ENCODE results near the gene HHAT.

The HHAT gene

DNA sequence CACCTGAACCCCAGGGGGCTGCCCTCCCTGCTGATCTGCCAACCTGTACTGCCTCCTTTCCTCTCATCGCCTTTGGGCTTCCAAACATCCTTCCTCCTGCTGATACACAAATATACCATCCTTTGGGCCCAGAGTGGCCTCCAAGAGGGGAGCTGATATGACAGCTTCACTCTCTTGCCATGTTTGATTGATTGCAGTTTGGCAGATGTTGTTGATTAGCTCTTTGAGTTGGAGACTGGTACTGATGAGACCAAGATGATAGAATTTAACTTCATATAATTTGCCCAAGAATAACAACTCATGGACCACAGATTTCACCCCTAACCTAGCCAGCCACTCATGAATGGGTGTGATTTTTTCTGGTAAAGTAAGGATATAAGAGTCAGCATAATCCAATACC lies 227.8 kb downstream of the HHAT start:
- ATAC-seq: no peak
- H3K27ac Mint-ChIP-seq: no peak overlapping the region
- H3K27me3 Mint-ChIP-seq: no peaks in the 10 kb centered on the region

DNA sequence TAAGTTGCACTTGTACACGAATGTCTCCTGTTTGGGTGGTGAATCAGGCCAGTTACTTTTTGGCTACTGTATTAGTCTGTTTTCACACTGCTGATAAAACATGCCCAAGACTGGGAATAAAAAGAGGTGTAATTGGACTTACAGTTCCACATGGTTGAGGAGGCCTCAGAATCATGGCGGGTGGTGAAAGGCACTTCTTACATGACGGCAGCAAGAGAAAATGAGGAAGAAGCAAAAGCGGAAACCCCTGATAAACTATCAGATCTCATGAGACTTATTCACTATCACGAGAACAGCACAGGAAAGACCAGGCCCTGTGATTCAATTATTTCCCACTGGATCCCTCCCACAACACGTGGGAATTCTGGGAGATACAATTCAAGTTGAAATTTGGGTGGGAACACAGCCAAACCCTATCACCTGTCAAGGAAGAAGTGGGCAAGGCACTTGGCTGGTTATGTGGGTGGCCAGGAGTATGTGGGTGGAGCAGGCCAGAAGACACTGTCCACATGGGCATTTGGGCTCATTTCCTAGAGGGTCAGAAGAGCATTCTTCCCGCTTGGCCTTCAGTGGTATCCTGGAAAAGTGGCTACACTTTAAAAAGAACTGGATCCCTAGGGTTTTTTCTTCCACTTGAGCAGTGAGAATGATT lies 228.8 kb downstream of the HHAT start:
- no peaks in the 10 kb centered on the region for H3K4me1 Mint-ChIP-seq
- ATAC-seq (no peak), DNase-seq (no peak)
- no peaks in the 10 kb centered on the region for H3K27me3 Mint-ChIP-seq
- H3K9me3 Mint-ChIP-seq: no peaks in the 10 kb centered on the region
- no peak overlapping the region for H3K27ac Mint-ChIP-seq
- H3K36me3 Mint-ChIP-seq (ENCODE audit: low read depth): no peaks in the 10 kb centered on the region
- no peak overlapping the region for H3K4me3 Mint-ChIP-seq

More for the DNA sequence above, 227.8 kb downstream of the HHAT start:
- H3K4me3 Mint-ChIP-seq: no peak overlapping the region
- DNase-seq: no peak
- H3K9me3 Mint-ChIP-seq: no peaks in the 10 kb centered on the region
- H3K4me1 Mint-ChIP-seq: no peaks in the 10 kb centered on the region
- H3K36me3 Mint-ChIP-seq (ENCODE audit: low read depth): no peaks in the 10 kb centered on the region

DNA sequence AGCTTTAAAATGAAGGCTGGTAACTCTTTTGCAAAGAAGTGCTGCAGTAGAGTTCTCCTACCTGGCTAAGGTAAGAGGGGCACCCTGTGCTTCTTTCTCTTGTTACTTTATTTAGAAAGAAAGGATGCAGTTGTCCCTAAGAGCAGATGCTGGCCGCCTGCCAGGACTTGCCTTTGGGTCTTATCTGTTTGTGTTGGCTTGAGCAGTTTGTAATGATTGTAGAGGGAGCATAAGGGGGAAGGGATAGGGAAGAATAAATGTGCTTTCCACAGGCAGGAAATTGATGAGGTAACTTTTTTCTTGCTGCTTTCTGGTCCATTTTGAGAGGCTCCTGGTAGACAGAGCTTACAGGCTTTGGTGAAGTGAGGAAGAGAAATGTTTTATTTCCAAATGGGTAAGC lies 229.6 kb downstream of the HHAT start:
- Mint-ChIP-seq H3K27ac (no peak overlapping the region), H3K36me3 (ENCODE audit: low read depth) (no peaks in the 10 kb centered on the region), H3K9me3 (no peaks in the 10 kb centered on the region), H3K27me3 (no peaks in the 10 kb centered on the region), H3K4me3 (no peak overlapping the region), H3K4me1 (no peaks in the 10 kb centered on the region)
- DNase-seq (no peak), ATAC-seq (no peak)

DNA sequence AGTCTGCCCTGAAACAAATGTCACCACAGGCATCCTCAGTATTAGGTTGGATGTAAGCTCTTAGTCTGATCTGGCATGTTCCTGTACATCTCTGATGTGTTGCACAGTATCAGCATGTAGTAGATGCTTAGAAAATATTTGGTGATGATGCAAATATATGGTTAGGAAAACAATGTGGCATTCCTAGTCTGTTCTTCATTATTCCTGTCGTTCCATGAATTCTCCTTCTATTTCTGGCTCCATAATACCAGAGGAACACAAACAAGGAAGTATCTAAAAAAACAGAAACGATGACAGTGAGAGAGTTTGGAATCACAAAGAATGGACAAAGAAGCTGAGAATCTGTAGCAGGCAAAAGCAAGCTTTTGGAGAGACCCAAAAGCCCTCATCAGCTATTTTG lies 236.6 kb downstream of the HHAT start:
- DNase-seq: no peak
- Mint-ChIP-seq H3K4me1 (no peaks in the 10 kb centered on the region), H3K9me3 (no peaks in the 10 kb centered on the region), H3K4me3 (no peak overlapping the region), H3K27ac (no peak overlapping the region), H3K27me3 (no peaks in the 10 kb centered on the region), H3K36me3 (ENCODE audit: low read depth) (no peaks in the 10 kb centered on the region)
- ATAC-seq: no peak

DNA sequence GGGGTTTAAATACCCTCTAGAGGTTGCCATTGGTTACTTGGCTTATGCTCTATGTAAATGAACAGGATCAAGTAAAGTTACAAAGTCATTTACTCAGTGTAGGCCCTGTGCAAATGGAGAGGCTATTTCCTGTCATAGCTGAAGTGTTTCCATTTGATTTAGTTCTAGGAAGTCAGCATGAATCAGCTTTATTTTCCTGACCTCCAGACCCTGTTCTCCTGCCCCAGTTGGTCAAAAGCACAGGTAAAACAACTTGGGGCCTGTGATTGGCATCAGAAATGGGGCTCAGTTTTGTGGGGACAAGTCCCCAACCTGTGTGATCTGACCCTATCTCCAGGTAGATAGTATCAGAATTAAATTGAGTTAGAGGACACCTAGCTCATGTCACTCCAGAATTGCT lies 239.9 kb downstream of the HHAT start:
- no peaks in the 10 kb centered on the region for H3K4me1 Mint-ChIP-seq
- DNase-seq (no peak), ATAC-seq (no peak)
- H3K36me3 Mint-ChIP-seq (ENCODE audit: low read depth): no peaks in the 10 kb centered on the region
- no peak overlapping the region for H3K4me3 Mint-ChIP-seq
- no peaks in the 10 kb centered on the region for H3K9me3 Mint-ChIP-seq
- no peak overlapping the region for H3K27ac Mint-ChIP-seq
- no peaks in the 10 kb centered on the region for H3K27me3 Mint-ChIP-seq

DNA sequence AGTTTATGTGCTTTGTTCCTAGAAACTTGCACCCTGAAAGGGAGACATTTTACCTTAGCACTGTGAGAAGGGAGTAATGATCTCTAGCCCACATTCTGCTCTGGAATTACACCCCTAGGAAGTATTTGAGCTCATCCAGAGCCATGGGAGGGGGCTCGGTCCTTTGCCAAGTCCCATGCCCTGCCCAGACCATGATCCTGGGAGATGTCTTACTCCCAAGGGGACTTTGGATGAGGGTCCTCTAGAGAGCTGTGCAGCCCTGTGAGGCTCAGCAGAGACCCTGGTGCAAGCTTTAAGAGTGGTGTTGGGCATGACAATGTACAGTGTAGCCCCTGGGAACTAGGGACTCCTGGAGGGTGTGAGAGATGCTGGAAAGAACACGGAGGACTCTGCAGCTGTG lies 241.4 kb downstream of the HHAT start:
- no peaks in the 10 kb centered on the region for H3K9me3 Mint-ChIP-seq
- DNase-seq: no peak
- H3K27ac Mint-ChIP-seq: no peak overlapping the region
- no peaks in the 10 kb centered on the region for H3K36me3 Mint-ChIP-seq (ENCODE audit: low read depth)
- peak; percentile 10 for ATAC-seq
- no peak overlapping the region for H3K4me3 Mint-ChIP-seq
- H3K4me1 Mint-ChIP-seq: no peaks in the 10 kb centered on the region
- no peaks in the 10 kb centered on the region for H3K27me3 Mint-ChIP-seq

DNA sequence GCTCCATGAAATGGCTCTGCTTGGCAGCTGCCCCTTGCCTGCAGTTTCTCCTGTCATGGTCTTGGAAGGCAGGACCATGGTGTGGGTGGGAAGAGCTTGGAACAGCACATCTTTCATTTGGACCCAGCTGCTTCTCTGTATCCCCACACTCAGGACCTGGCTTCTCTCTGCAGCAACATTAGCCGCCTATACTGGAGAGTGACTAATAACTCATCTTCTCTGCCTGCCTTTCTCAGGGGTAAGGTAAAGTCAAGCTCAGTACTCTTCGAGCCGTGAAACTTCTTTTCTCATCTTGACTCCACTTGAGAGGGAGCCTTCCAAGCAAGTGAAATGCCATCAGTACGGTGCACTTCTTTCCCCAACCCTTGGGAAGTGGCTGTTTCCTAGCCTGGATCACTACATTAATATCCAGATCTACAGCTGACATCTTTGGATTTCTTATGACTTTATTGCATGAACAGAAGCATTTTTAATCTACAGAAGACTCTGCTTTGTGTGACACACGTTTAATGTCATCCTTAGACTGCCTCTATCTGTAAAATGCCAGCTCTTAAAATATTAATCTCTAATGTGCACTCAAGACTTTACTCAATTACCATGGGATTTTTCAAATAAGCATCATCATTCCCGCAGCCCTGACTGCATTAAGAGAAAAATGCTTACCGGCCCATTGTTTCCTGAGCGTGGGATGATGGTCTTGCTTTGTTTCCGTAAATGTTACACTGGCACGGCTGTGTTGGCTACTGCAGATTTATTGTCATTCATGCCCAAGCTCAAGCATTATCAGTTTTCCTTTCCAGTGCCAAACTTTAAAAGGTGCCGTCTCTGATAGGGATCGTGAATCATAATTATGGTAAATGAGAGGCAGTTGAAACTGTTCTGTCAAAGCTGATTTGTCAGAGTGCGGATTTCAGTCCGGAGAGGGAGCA lies 242.9 kb downstream of the HHAT start:
- Mint-ChIP-seq H3K9me3 (no peaks in the 10 kb centered on the region), H3K4me3 (no peak overlapping the region), H3K27me3 (no peaks in the 10 kb centered on the region), H3K27ac (no peak overlapping the region), H3K4me1 (no peaks in the 10 kb centered on the region), H3K36me3 (ENCODE audit: low read depth) (no peaks in the 10 kb centered on the region)
- ATAC-seq (no peak), DNase-seq (no peak)

DNA sequence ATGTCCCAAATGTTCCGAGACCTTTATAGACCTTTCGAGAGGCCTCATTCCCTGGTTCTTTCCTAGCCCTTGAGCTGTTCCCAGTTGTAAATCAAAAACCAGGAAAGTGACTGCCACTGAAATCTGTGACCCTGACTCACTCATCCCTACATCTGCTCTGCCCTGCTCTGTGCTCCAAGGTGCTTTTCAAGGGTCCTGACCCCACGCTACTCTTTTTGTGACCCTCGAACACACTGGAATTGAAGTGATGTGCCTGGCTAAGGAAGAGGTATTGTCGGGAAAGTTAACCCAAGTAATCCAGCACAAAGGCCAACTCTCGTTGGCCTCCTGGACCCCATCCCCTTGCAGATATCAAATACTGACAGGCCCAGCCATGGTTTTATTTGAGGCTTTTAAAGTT lies 244.4 kb downstream of the HHAT start:
- no peaks in the 10 kb centered on the region for H3K9me3 Mint-ChIP-seq
- no peak overlapping the region for H3K27ac Mint-ChIP-seq
- no peak for ATAC-seq
- no peaks in the 10 kb centered on the region for H3K4me1 Mint-ChIP-seq
- H3K36me3 Mint-ChIP-seq (ENCODE audit: low read depth): no peaks in the 10 kb centered on the region
- no peak for DNase-seq
- H3K27me3 Mint-ChIP-seq: no peaks in the 10 kb centered on the region
- H3K4me3 Mint-ChIP-seq: no peak overlapping the region

DNA sequence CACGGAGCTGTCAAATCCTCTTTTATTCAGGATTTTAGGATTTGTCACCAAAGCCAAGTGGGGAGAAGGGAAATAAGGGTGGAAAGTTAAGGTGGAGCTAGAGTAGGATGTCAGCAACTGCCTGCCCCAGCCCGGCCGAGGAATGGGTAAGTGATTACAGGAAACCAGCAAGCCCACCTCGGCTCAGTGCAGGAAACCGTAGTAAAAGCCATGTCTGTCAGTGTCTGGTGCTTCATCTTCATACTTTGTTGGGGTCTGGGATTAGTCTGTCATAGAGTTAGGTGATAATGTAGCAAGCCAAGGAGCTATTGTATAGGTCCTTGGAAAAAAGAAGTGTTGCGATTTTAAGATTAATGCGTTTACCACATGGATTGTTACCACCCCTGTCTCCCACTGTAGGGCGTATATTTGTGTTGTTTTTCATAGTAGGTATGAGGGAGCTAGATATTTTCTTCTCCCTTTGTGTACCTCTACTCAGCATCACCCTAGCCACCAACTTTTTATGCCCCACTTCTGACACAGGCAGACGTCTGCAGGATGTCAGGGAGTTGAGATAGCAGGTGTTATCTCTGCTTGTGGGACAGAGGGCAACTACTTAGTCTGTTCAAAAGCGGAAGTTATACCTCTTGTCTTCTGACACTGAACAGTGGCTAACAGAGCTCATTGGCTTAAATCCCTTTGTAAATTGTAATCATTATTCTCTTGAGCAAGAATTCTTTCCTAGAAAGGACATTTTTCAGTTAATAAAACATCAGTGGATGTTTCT lies 253.7 kb downstream of the HHAT start:
- Mint-ChIP-seq H3K36me3 (ENCODE audit: low read depth) (no peaks in the 10 kb centered on the region), H3K4me3 (no peak overlapping the region), H3K9me3 (no peaks in the 10 kb centered on the region), H3K27ac (no peak overlapping the region), H3K4me1 (peaks cover 3% of the 10 kb centered on the region), H3K27me3 (peaks cover 2% of the 10 kb centered on the region)
- ATAC-seq (no peak), DNase-seq (peak; percentile 2)

DNA sequence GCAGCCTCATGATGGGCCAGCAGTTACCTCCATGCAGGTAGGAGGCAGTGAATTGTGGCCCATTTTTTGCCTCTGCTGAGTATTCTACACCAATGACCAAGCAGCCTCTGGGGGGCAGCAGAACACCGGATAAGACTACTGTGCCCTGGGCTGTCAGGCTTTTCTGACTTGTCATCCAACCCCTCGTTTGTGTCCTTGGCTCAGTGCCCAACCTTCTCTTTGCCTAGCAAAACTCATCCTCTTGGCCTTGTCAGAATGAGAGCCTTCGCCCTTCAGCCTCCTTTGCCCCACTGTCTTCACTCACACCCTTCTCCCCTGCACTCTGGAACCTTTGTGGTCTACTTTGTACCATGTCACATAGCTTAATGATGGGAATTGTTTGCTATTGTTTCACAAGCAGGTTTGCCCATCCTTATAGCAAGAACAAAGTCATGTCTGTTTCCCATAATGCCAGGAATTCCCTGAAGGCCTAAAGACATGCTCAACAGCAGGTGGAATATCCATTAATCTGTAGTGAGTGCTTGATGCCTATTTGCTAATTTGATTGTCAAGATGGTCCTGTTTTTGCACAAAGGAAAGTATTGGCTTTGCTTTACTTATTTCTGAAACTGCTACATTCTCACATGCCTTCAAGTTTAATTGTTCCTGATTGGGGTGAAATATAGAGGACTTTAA lies 255.9 kb downstream of the HHAT start:
- H3K27me3 Mint-ChIP-seq: peaks cover 2% of the 10 kb centered on the region
- DNase-seq (peak; percentile 80), ATAC-seq (peak; percentile 88)
- H3K36me3 Mint-ChIP-seq (ENCODE audit: low read depth): no peaks in the 10 kb centered on the region
- no peak overlapping the region for H3K27ac Mint-ChIP-seq
- peaks cover 3% of the 10 kb centered on the region for H3K4me1 Mint-ChIP-seq
- no peak overlapping the region for H3K4me3 Mint-ChIP-seq
- H3K9me3 Mint-ChIP-seq: no peaks in the 10 kb centered on the region

DNA sequence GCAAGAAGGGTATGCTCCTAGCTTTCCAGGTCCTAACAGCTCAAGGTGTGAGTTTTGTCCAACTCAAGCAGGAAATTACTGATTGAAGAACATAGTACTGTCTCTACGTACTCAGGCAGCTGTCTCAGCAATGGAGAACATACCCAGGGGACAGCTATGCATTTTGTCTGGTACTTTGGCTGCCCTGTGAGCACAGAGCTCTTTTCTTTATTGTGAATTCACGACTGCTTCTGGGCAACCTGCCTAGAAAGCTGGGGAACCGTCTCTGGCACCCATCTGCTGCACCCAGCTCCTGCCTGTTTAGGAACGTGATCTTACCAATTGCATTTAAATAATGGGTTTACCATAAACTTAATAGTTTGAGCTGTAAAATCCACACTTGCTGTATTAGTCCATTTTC lies 258.1 kb downstream of the HHAT start:
- Mint-ChIP-seq H3K27me3 (no peaks in the 10 kb centered on the region), H3K4me3 (no peak overlapping the region), H3K9me3 (peaks cover 8% of the 10 kb centered on the region), H3K36me3 (ENCODE audit: low read depth) (peaks cover 2% of the 10 kb centered on the region), H3K4me1 (peaks cover 3% of the 10 kb centered on the region), H3K27ac (no peak overlapping the region)
- no peak for ATAC-seq
- DNase-seq: no peak

DNA sequence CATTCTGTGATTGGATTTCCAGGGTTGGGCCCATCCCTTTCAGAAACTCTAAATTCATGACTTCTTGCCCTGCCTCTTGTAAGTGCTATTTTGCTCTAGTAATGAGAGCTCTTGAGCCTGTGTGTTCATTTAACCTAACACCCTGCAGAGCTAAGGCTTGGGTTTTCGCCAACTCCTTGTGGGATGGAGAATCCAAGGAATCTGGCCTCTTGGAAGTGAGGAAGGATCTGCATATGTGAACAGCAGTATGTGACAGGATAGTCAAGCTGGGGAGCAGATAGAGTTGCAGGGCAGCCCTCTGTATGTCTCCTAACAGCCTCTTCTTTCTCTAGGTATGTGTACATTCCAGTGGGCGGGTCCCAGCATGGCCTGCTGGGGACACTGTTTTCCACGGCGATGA lies 258.9 kb downstream of the HHAT start:
- ATAC-seq: no peak
- H3K4me3 Mint-ChIP-seq: no peak overlapping the region

DNA sequence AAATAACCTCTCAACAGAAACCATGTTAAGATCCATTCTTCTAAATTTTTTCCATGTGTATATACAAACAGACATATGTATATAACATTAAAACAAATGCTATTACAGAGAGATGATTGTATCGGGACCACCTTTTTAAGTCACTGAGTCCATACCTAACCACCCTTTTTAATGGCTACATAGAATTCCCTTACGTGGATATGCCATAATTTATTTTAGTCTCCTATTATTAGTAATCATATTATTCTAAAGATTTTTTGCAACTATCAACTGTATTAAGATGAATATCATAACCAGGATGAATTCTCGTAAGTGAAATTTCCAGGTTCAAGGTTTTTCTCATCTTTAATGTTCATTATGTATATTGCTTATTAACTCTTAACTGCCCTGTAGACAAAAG lies 259.7 kb downstream of the HHAT start:
- Mint-ChIP-seq H3K27ac (no peak overlapping the region), H3K36me3 (ENCODE audit: low read depth) (peaks cover 2% of the 10 kb centered on the region), H3K4me3 (no peak overlapping the region), H3K4me1 (no peaks in the 10 kb centered on the region), H3K27me3 (no peaks in the 10 kb centered on the region), H3K9me3 (peaks cover 10% of the 10 kb centered on the region)
- no peak for ATAC-seq
- no peak for DNase-seq

More for the DNA sequence above, 258.9 kb downstream of the HHAT start:
- H3K27me3 Mint-ChIP-seq: no peaks in the 10 kb centered on the region
- H3K9me3 Mint-ChIP-seq: peaks cover 10% of the 10 kb centered on the region
- H3K36me3 Mint-ChIP-seq (ENCODE audit: low read depth): peaks cover 2% of the 10 kb centered on the region
- no peak overlapping the region for H3K27ac Mint-ChIP-seq
- H3K4me1 Mint-ChIP-seq: peaks cover under 1% of the 10 kb centered on the region
- DNase-seq: no peak

DNA sequence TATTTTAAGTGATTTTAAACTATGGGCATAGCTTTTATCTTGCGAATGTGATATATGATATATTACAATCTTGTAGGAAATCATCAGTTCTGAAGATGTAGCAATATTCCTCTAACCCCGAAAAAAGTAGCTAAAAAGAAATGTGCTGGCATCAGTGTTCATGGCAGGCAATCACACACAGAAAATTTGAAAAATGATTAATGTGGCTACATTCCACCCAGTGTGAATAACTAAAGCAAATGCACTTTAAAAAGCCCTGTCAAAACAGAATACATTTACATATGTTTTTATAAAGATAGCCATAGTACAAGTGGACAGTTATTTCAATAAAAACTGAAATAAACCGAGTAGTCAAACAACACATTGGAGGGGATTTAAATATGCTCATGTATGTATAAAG lies 260.2 kb downstream of the HHAT start:
- H3K27me3 Mint-ChIP-seq: no peaks in the 10 kb centered on the region
- H3K9me3 Mint-ChIP-seq: peaks cover 10% of the 10 kb centered on the region
- H3K36me3 Mint-ChIP-seq (ENCODE audit: low read depth): peaks cover 2% of the 10 kb centered on the region
- ATAC-seq (no peak), DNase-seq (no peak)
- H3K4me1 Mint-ChIP-seq: no peaks in the 10 kb centered on the region
- H3K27ac Mint-ChIP-seq: no peak overlapping the region
- no peak overlapping the region for H3K4me3 Mint-ChIP-seq

Data from activated naive CD8-positive, alpha-beta T cell treated with anti-CD3 and anti-CD28 coated beads, Interleukin-2, amount 50 U/mL, for 24 hours (primary cell).